Fibroblast of gingiva (primary cell): Measurements from ENCODE around the gene POR.
A peak's percentile ranks its signal among the peaks of the same experiment; 100 is the strongest.
"Not testable (repeated sequence)": the region's sequence is repeated elsewhere in the genome, so short reads cannot be mapped to it uniquely, and the experiment has no call there.

Experiments
- DNase-seq: peaks from one replicate; pipeline ENCODE4 v3.0.0-alpha.2; 2011; ENCODE audit warnings: low read depth

The POR gene

GRCh38 chr7:75885036-75885435, 29.9 kb upstream of the POR start:
- DNase-seq: no peak

GRCh38 chr7:75887669-75888369, 27.1 kb upstream of the POR start:
- DNase-seq: no peak

GRCh38 chr7:75888464-75889222, 26.3 kb upstream of the POR start:
- DNase-seq: peak; percentile 33

GRCh38 chr7:75889223-75889825, 25.6 kb upstream of the POR start:
- DNase-seq: no peak

- peak; percentile 88 for DNase-seq
Observed at GRCh38 chr7:75889826-75890225, 25.1 kb upstream of the POR start.

- DNase-seq: not testable (repeated sequence)
Observed at GRCh38 chr7:75891237-75891636, 23.7 kb upstream of the POR start.

- no peak for DNase-seq
Observed at GRCh38 chr7:75891815-75892411, 23.0 kb upstream of the POR start.

- DNase-seq: peak; percentile 58
Observed at GRCh38 chr7:75892634-75893272, 22.2 kb upstream of the POR start.

- DNase-seq: no peak
Observed at GRCh38 chr7:75896803-75897327, 18.1 kb upstream of the POR start.

- no peak for DNase-seq
Observed at GRCh38 chr7:75900617-75901315, 14.2 kb upstream of the POR start.

- DNase-seq: peak; percentile 92
Observed at GRCh38 chr7:75905785-75906604, 9.0 kb upstream of the POR start.

GRCh38 chr7:75906991-75907667, 7.8 kb upstream of the POR start:
- DNase-seq: no peak

GRCh38 chr7:75907668-75908039, 7.3 kb upstream of the POR start:
- not testable (repeated sequence) for DNase-seq

GRCh38 chr7:75909521-75910132, 5.3 kb upstream of the POR start:
- DNase-seq: no peak

- not testable (repeated sequence) for DNase-seq
Observed at GRCh38 chr7:75911186-75911585, 3.8 kb upstream of the POR start.

- DNase-seq: no peak
Observed at GRCh38 chr7:75913437-75913836, 1.5 kb upstream of the POR start.

GRCh38 chr7:75914169-75914654, 743 bp upstream of the POR start:
- no peak for DNase-seq

GRCh38 chr7:75915416-75916156, 631 bp downstream of the POR start:
- peak; percentile 75 for DNase-seq

GRCh38 chr7:75916259-75916658, 1.3 kb downstream of the POR start:
- no peak for DNase-seq
